ENCODE data around the gene PKMYT1. TPM values are rescaled to one million over a fixed set of nuclear protein-coding genes. Genes with fewer than 3 reads are reported as not detected.

Gene PKMYT1
- total RNA-seq = 6.3 and 101 TPM in 2 replicates

DNA sequence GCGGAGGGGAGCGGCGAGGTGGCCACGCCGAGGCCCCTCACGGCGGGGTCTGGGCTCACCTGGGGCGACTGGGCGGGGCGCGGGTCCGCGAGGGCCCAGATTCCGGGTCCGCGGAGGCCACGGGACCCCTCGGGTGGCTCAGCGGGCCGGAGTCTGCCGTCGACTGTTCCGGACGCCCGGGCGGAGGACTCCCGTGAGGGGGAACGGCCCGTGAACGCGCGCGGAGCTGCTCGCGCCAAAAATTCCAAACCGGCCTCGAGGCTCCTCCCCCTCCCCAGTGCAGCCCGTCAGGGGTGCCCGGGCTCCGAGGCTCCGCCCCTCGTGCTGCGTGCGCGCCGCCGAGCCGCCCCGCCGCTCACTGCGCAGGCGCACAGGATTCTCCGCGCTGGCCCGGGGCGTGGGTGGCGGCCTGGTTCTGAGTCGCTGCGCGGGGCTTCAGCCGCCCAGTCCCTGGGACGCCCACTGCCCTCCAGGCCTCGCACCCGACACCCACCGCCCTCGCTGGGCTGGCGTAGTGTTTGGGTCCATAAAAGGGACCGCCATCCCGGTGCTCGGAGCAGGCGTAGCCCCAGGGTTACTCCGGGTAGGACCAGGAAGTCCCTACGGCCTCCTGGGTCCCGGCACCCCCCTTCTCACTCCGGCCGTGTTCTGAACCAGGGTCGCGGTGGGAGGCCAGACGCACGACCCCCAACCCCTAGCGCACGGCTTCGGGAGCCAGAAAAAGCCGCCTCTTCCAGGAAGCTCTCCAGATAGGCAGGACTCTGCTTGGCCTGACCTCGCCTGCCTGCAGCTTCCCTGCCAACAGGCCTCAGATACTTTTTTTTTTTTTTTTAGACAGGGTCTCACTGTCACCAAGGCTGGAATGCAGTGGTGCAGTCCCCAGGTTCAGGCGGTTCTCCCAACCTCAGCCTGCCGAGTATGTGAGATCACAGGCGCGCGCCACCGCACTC, at the start of gene PKMYT1:
Gene PKMYT1, minus strand, starts transcription at position 220 of the 950 bp plus-strand sequence. CDS start 789 bp downstream, outside the sequence.

DNA sequence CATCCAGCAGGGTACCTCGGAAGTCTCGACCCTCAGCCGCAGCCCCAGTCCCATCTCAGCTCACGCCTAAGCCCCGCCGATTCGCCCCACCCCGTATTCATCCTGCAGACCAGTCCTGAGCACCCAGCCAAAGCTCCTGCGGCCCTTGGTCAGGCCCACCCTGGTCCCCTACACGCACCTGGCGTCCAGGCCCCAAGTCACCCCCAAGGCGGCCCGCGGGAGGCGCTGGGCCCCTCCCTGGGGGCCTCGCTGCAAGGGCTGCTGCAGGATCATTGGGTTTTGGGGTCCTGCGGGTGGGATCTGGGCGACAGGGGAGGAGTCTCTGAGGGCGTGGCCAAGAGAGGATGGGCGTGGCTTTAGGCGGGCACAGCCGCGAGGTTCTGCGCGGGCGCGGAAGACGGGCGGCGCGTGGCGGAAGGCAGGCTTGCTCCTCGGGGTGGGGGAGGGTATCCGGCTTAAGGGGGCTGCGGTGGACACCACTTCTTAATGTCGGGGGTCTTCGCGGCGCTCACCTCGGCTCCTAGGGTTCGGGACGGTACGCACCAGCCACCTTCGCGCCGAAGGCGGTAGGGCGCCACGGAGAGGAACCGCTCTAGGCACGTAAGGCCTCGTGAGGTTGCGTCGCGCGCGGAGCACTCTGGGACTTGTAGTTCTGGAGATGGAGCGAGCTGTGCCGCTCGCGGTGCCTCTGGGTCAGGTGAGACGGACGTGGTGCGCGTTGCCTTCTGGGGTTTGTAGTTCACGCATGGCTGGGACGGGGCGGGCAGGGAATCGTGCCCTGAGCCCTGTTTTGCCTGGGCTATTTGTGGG, 43.6 kb upstream of the PKMYT1 start, which contains the start of the genes HCFC1R1 and THOC6:
Gene HCFC1R1, minus strand, starts transcription at position 274 of the 810 bp plus-strand sequence. Its CDS starts 1 bp downstream, at position 273.
Gene THOC6, plus strand, starts transcription at position 367 of the 810 bp plus-strand sequence. Its CDS starts 292 bp downstream, at position 659.

DNA sequence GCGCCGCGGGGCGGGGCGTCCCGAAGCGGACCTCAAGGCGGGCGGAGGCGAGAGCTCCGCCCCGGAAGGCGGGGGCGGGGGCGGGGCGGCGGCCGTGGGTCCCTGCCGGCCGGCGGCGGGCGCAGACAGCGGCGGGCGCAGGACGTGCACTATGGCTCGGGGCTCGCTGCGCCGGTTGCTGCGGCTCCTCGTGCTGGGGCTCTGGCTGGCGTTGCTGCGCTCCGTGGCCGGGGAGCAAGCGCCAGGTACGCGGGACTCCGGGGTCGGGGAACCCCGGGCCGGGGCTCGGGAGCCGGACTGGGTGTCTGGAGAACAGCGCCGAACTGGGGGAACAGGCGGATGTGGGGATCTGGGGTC, 40.0 kb upstream of the PKMYT1 start, which contains the start of gene TNFRSF12A:
Gene TNFRSF12A, plus strand, starts transcription at position 122 of the 357 bp plus-strand sequence. Its CDS starts 30 bp downstream, at position 152.

DNA sequence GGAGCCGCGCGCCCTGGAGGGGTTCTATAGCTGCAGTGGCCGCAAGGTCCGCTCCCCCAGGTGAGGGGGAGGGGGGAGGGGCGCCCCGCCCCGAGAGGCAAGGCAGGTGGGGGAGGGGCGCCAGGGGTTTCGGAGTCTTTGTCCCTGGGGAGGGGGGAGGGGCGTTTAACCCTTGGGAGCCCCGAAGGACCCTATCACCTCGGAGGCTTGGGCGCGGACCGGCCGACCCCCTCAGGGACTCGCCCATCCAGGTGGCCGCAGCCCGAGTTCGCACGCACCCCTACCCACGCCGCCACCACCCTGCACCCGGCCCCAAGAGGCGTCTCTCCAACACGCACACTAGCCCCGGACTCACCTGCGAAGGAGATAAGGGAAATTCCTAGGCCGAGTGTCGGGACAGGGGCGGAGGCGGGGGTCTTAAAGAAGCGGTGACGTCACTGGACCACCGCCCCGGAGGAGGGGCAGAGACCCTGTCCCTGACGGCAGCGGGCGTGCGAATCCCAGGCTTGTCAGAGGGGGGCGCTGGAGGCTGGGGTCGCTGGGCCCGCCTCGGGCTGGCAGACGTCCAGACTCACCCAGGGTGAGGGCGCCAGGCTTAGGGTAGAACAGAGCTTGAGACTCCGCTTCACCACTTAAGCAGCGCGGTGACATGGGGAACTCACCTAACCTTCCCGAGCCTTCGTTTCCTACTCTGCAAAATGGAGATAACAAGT, 37.7 kb upstream of the PKMYT1 start, which contains the start of gene CLDN6:
Gene CLDN6, minus strand, starts transcription at position 390 of the 713 bp plus-strand sequence. CDS start 2,162 bp downstream, outside the sequence.

DNA sequence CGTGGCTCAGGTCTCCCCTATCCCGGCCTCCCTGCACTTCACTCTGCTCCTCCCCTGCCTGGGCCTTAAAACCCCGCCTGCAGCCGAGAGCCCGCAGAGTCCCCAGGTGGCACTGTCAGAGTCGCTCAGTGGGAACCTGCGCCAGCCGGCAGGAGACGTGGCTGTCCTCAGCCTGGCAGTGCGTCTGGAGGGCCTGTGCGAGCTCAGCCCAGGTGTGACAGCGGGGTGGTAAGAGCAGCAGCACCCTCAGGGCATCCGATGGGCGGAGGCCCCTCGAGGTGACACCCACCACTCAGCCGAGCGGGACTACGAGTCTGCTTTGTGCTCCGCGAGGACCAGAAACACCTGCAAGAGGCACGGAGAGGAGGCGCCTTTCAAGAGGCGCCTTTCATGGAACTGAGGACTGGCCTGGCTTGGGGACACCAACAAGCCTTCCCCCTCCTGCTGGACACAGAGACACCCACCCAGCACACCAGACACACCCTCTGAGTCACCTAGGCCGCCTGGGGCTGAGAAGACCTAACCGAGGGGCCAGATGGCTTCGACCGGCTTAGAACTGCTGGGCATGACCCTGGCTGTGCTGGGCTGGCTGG, 32.7 kb upstream of the PKMYT1 start, which contains the start of gene CLDN9:
Gene CLDN9, plus strand, starts transcription at position 96 of the 593 bp plus-strand sequence. Its CDS starts 440 bp downstream, at position 536.

GRCh38 chr16:2968738-2969544, 11.3 kb downstream of the PKMYT1 start, which contains the start of gene PAQR4:
TSS of gene PAQR4 (plus strand) at chr16:2969348. CDS start at chr16:2969675, 327 bp downstream.

GRCh38 chr16:2963723-2964474, 16.3 kb downstream of the PKMYT1 start, which contains the start of gene KREMEN2:
TSS of gene KREMEN2 (plus strand) at chr16:2964275. CDS start at chr16:2964521, 246 bp downstream.

Other genes with a start within 250 kb of the PKMYT1 start
- gene SRRM2, start 227.8 kb downstream of the PKMYT1 start, total RNA-seq = 141 and 191 TPM in 2 replicates
- gene ELOB, start 203.2 kb downstream of the PKMYT1 start, total RNA-seq = 364 and 485 TPM in 2 replicates
- not detected in 2 replicates for gene PRSS33, start 192.9 kb downstream of the PKMYT1 start, total RNA-seq
- not detected in 2 replicates for gene PRSS41, start 182.0 kb downstream of the PKMYT1 start, total RNA-seq
- 0.25 and 1.6 TPM in 2 replicates for gene PRSS21, start 163.2 kb downstream of the PKMYT1 start, total RNA-seq
- 1.1 and 1.3 TPM in 2 replicates for gene ZG16B, start 150.1 kb downstream of the PKMYT1 start, total RNA-seq
- gene PRSS22, start 122.3 kb downstream of the PKMYT1 start, total RNA-seq = 1.1 TPM in 1 of 2 replicates, not detected in the other
- gene FLYWCH2, start 97.2 kb downstream of the PKMYT1 start, total RNA-seq = 73.0 and 87.7 TPM in 2 replicates
- 46.4 and 54.1 TPM in 2 replicates for gene FLYWCH1, start 68.5 kb downstream of the PKMYT1 start, total RNA-seq
- 0.81 and 4.9 TPM in 2 replicates for gene KREMEN2, start 16.2 kb downstream of the PKMYT1 start, total RNA-seq
- 6.5 and 22.5 TPM in 2 replicates for gene PAQR4, start 11.1 kb downstream of the PKMYT1 start, total RNA-seq
- gene CLDN9, start 32.5 kb upstream of the PKMYT1 start, total RNA-seq = under 0.01 TPM in 1 of 2 replicates, not detected in the other
- 31.8 and 63.8 TPM in 2 replicates for gene CLDN6, start 37.7 kb upstream of the PKMYT1 start, total RNA-seq
- gene TNFRSF12A, start 39.9 kb upstream of the PKMYT1 start, total RNA-seq = 630 and 760 TPM in 2 replicates
- gene HCFC1R1, start 43.5 kb upstream of the PKMYT1 start, total RNA-seq = 61.8 and 378 TPM in 2 replicates
- 32.4 and 43.7 TPM in 2 replicates for gene THOC6, start 43.6 kb upstream of the PKMYT1 start, total RNA-seq
- gene BICDL2, start 56.5 kb upstream of the PKMYT1 start, total RNA-seq = not detected in 2 replicates
- under 0.01 and 0.13 TPM in 2 replicates for gene MMP25, start 66.1 kb upstream of the PKMYT1 start, total RNA-seq
- gene IL32, start 85.2 kb upstream of the PKMYT1 start, total RNA-seq = 128 and 172 TPM in 2 replicates
- gene ZSCAN10, start 118.8 kb upstream of the PKMYT1 start, total RNA-seq = not detected in 2 replicates
- 15.8 and 25.9 TPM in 2 replicates for gene ZNF205, start 132.1 kb upstream of the PKMYT1 start, total RNA-seq
- gene ZNF213, start 154.6 kb upstream of the PKMYT1 start, total RNA-seq = 5.9 and 9.9 TPM in 2 replicates
- gene OR1F1, start 207.8 kb upstream of the PKMYT1 start, total RNA-seq = not detected in 2 replicates

All from mesangial cell (primary cell).